Stimulated activated CD4-positive, alpha-beta T cell treated with anti-CD3 and anti-CD28 coated beads, Interleukin-4, amount 100 ng/mL, for 24 hours (primary cell): ENCODE measurements around the gene BECN2.

ENCODE experiments used
- DNase-seq: peaks from one replicate; pipeline ENCODE4 v3.0.0-alpha.2; 2020

The BECN2 gene, protein sequence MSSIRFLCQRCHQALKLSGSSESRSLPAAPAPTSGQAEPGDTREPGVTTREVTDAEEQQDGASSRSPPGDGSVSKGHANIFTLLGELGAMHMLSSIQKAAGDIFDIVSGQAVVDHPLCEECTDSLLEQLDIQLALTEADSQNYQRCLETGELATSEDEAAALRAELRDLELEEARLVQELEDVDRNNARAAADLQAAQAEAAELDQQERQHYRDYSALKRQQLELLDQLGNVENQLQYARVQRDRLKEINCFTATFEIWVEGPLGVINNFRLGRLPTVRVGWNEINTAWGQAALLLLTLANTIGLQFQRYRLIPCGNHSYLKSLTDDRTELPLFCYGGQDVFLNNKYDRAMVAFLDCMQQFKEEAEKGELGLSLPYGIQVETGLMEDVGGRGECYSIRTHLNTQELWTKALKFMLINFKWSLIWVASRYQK

GRCh38 chr1:241957692-241958494 lies at the start of gene BECN2:
Gene BECN2 (plus strand): TSS chr1:241957767. CDS start chr1:241957767, 0 bp downstream.
- no peak for DNase-seq

DNA sequence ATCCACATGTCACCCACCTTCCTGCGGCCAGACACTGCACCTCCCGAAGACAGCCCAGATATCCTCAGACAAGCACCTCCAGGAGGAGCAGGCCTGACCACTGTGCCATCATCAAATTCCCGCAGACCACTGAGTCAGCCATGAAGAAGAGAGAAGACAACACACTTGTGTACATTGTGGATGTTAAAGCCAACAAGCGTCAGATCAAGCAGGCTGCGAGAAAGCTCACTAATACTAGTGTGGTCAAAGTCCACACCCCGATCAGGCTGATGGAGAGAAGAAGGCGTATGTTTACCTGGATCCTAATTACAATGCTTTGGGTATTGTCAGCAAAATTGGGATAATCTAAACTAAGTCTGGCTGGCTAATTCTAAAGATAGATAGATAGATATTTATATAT lies 41.4 kb upstream of the BECN2 start:
- no peak for DNase-seq

GRCh38 chr1:241917487-241917886 lies 40.1 kb upstream of the BECN2 start:
- no peak for DNase-seq

- no peak for DNase-seq
These were observed 38.7 kb upstream of the BECN2 start for GRCh38 chr1:241918879-241919278.

- no peak for DNase-seq
These were observed 33.3 kb upstream of the BECN2 start for GRCh38 chr1:241924080-241924808.

DNA sequence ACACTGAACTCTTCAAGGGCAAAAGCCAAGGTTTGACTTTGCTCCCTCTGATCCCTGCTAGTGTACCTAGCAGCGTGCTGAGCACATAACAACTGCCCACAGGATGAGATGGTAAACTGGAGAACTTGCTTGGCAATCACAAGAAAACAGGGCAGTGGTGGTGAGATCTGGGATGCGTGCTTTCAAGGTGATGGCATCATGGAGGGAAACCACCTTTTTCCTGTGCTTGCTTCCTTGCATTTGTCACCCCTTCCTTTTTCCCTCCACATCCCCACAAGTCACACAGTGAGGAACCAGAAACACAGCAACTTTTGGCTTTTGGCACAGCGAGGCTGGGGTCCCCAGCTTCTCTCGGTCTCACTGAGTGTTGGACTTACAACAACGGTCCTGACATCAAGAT lies 31.4 kb upstream of the BECN2 start:
- DNase-seq, result no peak

DNA sequence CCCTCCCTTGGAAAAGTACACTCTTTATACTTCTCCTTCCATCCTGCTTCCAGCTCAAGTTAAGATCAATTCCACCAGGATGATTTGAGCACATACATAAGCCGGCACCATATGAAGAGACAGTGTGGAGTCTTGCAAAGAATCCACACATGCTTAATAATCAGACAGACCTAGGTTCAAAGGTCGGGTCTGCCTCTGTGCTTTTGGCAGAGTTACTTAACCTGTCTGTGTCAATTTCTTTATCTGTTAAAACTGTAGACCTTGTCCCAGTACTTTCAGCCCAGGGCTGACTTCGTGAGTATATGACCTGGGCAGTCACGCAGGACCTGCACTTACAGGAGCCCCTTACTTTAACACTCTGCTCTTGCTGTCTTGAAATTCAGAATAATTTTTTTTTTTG lies 30.2 kb upstream of the BECN2 start:
- DNase-seq, result no peak

DNA sequence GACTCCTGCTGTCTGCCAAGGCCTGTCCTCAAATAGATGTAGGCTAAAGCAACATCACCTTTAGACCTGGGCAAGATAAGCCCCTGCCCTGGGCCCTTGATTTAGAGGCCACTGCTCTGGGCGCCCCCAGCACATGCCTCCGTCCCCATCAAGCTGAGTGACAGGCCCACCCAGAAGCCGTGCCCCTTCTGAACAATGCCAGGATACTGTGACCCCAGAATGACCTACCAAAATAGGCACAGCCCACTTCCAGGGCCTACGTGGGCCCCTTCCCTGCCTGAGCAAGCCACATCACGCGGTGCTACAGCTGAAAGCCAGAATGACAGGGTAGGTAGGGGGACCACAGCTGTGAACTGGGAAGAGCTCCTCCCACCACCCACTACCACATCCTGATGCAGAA lies 24.7 kb upstream of the BECN2 start:
- DNase-seq, result no peak

GRCh38 chr1:241934201-241934848 lies 23.2 kb upstream of the BECN2 start:
- DNase-seq, result no peak

- DNase-seq, result no peak
These were observed 22.7 kb upstream of the BECN2 start for GRCh38 chr1:241934866-241935265.

DNA sequence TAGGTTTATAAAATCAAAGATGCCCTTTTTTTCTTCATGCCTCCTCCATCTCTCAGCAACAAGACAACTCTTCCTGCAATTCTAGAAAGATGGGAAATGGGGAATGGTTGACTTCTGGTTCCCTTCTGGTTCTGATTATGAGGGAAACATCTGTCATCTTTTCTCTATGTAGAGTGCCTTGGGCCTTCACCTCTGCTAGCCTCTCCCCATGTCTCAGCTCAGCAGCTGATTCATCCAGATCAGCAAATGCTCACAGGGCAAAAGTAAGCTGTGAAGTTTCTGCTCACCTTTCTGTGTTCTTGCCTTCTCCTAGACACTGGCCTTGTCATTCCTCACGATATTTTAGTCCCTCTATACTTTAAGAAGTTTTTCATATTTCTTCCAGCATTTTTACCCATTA lies 17.8 kb upstream of the BECN2 start:
- DNase-seq, result no peak

- DNase-seq, result no peak
These were observed 14.8 kb upstream of the BECN2 start for GRCh38 chr1:241942738-241943137.

DNA sequence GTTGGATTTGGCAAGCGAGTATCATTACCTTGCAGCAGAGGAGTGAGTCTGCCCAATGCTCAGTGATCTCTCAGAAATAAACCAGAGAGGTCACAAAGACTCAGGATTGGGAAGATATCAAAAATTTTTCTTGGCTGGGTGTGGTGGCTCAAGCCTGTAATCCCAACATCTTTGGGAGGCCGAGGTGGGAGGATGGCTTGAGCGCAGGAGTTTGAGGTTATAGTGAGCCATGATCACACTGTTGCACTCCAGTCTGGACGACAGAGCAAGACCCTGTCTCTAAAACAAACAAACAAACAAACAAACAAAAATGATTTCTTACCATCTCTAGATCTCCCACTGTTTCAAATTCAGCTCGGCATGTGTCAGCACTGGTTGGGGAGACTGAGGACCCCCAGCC lies 13.3 kb upstream of the BECN2 start:
- no peak for DNase-seq

DNA sequence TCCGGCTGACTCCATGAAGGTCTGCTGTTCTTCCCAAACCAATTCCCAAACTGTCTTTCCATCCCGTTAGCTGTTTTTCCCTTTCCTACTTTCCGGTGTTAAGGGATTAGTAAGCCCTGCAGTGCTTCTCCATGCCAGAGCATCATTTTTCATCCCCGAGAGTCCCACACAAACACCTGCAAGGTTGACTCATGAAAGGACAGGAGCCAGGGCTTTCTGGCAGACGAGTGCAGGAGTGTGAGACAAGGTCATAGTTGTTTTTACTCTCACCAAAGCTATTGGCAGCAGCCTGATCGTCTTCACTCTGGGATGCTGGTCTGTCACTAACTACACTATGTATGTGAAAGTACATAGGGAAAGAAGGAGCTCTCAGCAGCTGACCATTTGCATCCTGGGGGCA lies 10.2 kb upstream of the BECN2 start:
- no peak for DNase-seq

DNA sequence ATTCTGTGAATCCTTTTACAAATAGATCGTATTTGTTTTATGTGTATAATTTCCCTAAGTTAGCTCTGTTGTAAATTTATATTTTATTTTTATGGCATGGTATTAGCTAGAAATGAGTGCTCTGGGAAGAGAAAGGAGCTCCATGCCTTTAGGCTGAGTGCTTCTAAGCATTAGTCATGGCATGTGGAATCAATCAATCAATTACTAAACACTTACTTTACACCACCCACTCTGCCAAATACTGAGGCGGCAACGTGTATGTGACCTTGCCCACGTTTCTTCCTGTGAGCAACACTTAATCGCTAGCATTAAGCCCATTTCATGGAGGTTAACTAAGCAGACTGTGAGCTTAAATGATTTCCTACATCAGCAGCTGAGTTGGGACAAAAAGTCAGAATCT lies 7.2 kb upstream of the BECN2 start:
- DNase-seq, result no peak

DNA sequence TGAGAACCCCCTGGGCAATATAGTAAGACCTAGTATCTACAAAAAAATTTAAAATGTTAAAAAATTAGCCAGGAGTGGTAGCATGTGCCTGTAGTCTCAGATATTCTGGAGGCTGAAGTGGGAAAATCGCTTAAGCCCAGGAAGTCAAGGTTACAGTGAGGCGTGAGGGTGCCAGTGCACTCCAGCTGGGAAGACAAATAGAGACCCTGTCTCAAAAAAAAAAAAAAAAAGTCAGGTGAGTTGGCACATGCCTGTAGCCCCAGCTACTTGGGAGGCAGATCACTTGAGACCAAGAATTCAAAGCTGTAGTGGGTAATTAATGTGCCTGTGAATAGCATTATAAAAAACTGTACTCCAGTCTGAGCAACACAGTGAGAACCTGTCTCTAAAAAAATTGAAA lies 4.6 kb downstream of the BECN2 start:
- DNase-seq, result no peak

GRCh38 chr1:241963722-241964121 lies 6.2 kb downstream of the BECN2 start:
- DNase-seq, result no peak

- no peak for DNase-seq
These were observed 7.1 kb downstream of the BECN2 start for GRCh38 chr1:241964550-241965282.

DNA sequence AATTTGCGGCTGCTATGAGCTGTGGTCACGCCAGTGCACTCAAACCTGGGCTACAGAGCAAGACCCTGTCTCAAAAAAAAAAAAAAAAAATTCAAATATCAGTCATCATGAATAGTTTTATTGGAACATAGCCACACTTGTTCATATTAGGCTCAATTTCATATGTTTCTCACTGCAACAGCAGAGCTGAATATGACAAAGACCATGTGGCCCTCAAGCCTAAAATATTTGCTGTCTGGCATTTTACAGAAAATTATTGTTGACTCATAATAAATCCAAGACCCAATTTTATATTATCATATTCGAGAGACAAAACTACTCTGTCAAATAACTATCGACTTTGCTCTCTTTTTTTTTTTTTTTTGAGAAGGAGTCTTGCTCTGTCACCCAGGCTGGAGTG lies 11.0 kb downstream of the BECN2 start:
- no peak for DNase-seq

- DNase-seq, result no peak
These were observed 15.3 kb downstream of the BECN2 start for GRCh38 chr1:241972703-241973369.

DNA sequence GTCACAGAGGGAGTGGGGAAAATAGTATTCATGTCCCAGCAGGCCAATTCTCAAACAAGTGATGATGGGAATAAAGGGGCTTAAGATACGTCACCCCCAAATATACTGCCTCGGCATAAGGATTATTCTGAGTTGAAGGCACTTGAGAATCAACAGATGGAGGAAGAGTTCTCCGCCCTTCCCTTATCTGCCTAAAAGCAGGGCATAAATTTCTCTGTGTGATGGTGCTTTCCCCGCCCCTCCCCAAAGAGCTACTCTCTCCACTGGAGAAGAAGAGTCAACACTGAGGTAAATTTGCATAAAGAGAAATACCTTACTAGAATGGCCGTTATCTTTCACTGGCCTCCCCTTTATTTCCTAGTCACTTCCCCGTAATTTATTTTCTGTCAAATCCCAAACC lies 18.7 kb downstream of the BECN2 start:
- no peak for DNase-seq

DNA sequence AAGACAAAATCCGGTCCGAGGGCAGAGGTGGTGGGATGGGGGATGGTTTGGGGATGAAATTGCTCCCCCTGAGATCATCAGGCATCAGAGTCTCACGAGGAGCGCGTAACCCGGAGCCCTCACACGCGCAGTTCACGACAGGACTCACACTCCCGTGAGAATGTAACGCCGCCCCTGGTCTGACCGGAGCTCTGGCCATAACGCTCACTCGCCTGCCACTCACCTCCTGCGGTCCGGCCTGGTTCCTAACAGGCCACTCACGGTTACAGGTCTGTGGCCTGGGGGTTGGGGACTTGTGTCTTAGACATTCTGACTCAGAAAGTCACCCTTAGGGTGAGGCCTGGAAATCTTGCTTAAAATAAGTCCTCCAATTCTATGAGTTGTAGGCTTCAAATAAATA lies 21.5 kb downstream of the BECN2 start:
- DNase-seq, result no peak
